Lower lobe of right lung (tissue), 2 donors: ENCODE results near the gene ATP10B. TPM values are rescaled to one million over a fixed set of nuclear protein-coding genes. Genes with fewer than 3 reads are reported as not detected.

Experiments
- ATAC-seq, 2 donors: fragments of 200-7000 bp; cut with Tn5 transposase; one replicate each; pipeline ENCODE4 v1.9.1; 2020 to 2022; ENCODE audit warnings: mild to moderate bottlenecking in 2 of 2, moderate library complexity in 2 of 2
- DNase-seq: peaks from one replicate; pipeline ENCODE4 v3.0.0-alpha.2; 2020
- H3K27ac ChIP-seq: fragments of 200-600 bp; one replicate; pipeline ENCODE4 v1.8.0; 2022
- H3K27me3 ChIP-seq: fragments of 200-600 bp; one replicate; pipeline ENCODE4 v1.8.0; 2022; ENCODE audit warnings: low read depth
- H3K36me3 ChIP-seq: fragments of 200-600 bp; one replicate; pipeline ENCODE4 v1.8.0; 2022; ENCODE audit warnings: mild to moderate bottlenecking
- H3K4me1 ChIP-seq: fragments of 200-600 bp; one replicate; pipeline ENCODE4 v1.8.0; 2022
- H3K4me3 ChIP-seq: fragments of 200-600 bp; one replicate; pipeline ENCODE4 v1.8.0; 2022; ENCODE audit warnings: mild to moderate bottlenecking
- H3K9me3 ChIP-seq: fragments of 200-600 bp; one replicate; pipeline ENCODE4 v1.8.0; 2022
- intact Hi-C: fragments of 100-400 bp; cut with DNase I; formaldehyde crosslinking; loops from one replicate; pipeline ENCODE4 v1.11.0; 2022
- total RNA-seq: library from RNA; stranded (reverse); fragmentation: NEBNext Ultra II Directional; extraction: Animal tissue kit (Norgen Biotek cat#: 25700); gene quantifications from one replicate; pipeline ENCODE4 v1.2.1, GENCODE V29; 2021
- TF ChIP-seq, protein P1 (sequence below): fragments of 200-600 bp; IDR thresholded peaks from one replicate; pipeline ENCODE4 v1.8.0; 2022; ENCODE audit warnings: antibody characterized with exemption, mild to moderate bottlenecking
- donor health status: DM: no; HTN: yes; CAD: no; lungs with severe emphysema.

The ATP10B gene
- total RNA-seq, 1 donor from 2014 or later = not detected

DNA sequence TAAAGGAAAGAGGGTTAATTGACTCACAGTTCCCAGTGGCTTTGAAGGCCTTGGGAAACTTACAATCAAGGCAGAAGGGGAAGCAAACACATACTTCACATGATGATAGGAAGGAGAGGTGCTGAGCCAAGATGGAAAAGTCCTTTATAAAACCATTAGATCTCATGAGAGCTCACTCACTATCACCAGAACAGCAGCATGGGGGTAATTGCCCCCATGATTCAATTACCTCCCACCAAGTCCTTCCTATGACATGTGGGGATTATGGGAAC lies 330.7 kb downstream of the ATP10B start:
- H3K27me3 ChIP-seq = no peaks in the 10 kb centered on the region
- intact Hi-C loops = no loop called here

DNA sequence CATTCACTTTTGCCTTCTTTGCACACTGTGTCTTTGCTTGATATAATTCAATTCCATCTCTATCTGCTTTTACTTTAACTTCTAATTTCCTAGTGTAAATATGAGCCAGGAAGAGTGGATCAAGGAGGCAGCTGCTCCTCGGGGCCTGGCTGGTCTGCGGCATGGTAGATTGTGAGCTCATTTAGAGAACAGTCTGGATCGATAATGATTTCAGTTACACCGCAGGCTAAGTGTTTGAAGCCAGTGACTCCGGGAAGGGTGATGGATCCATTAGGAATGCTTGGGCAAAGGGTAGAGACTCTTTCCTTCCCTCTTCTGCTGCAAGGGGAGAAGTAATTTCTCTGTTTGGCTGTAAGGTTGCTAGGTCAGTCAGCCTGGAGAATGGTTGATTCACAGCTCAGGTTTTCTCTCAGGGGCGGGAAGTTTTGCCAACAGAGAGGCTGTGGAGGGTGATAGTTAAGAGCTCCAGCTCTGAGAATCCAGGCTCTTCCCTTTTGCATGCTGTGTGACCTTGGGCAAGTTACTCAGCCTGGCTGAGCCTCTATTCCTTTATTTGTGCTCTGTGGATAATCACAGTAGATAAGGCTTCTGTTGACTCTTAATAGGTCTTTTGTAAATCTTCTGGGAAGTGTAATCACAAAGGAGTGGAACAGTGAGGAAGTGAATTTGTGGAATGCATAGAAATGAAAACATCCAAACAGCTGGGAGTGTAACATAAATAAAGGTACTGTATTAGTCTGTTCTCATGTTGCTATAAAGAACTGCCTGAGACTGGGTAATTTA lies 331.2 kb downstream of the ATP10B start:
- DNase-seq = no peak
- H3K36me3 ChIP-seq = no peaks in the 10 kb centered on the region
- no peaks in the 10 kb centered on the region for H3K27me3 ChIP-seq
- H3K9me3 ChIP-seq = no peaks in the 10 kb centered on the region
- no peak overlapping the region for H3K4me3 ChIP-seq
- TF ChIP-seq, protein P1, sequence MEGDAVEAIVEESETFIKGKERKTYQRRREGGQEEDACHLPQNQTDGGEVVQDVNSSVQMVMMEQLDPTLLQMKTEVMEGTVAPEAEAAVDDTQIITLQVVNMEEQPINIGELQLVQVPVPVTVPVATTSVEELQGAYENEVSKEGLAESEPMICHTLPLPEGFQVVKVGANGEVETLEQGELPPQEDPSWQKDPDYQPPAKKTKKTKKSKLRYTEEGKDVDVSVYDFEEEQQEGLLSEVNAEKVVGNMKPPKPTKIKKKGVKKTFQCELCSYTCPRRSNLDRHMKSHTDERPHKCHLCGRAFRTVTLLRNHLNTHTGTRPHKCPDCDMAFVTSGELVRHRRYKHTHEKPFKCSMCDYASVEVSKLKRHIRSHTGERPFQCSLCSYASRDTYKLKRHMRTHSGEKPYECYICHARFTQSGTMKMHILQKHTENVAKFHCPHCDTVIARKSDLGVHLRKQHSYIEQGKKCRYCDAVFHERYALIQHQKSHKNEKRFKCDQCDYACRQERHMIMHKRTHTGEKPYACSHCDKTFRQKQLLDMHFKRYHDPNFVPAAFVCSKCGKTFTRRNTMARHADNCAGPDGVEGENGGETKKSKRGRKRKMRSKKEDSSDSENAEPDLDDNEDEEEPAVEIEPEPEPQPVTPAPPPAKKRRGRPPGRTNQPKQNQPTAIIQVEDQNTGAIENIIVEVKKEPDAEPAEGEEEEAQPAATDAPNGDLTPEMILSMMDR = no peak
- intact Hi-C loops = no loop called here
- no peak for ATAC-seq
- H3K27ac ChIP-seq = no peak overlapping the region
- no peaks in the 10 kb centered on the region for H3K4me1 ChIP-seq

More for the DNA sequence above, 330.7 kb downstream of the ATP10B start:
- DNase-seq = no peak
- Histone ChIP-seq H3K36me3 (no peaks in the 10 kb centered on the region), H3K4me1 (no peaks in the 10 kb centered on the region), H3K4me3 (no peak overlapping the region), H3K27ac (no peak overlapping the region), H3K9me3 (no peaks in the 10 kb centered on the region)
- no peak for ATAC-seq
- TF ChIP-seq, protein P1 = no peak

DNA sequence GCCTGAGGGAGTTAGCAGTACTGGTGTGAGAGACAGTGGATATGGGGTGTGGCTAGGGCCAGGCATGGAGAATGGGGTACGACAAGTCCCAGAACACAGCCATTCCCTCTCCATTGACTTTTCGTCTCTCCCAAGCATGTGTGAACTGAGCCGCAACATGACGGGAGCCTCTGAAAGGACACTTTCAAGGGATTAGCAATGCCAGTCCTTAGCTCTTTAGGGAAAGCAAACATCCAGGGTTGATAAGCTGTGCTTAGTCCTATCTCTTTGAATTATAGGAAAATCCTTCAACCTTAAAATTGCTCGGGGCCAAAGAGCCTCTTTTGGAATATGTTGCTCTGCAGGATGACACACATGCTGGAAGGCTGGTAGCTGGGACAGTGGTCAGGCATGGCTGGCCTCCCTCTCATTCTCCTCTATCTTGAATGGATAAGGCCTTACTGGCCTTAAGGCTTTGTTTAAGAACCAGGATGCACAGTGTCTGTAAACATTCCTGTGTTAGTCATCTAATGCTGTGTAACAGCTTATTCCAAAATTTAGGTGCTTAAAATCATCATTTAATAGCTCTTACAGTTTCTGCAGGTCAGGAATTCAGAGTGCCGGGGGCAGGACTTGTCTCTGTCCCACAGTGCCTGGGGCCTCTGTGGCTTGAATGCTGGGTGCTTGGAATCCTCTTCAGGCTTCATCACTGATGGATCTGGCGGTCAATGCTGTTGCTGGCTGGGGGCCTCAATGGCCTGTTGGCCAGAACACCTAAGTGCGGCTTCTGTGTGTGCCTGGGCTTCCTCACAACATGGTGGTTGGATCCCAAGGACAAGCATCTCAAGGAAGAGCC lies 335.1 kb downstream of the ATP10B start:
- Histone ChIP-seq H3K4me3 (no peak overlapping the region), H3K27ac (no peak overlapping the region), H3K4me1 (no peaks in the 10 kb centered on the region), H3K27me3 (no peaks in the 10 kb centered on the region), H3K36me3 (no peaks in the 10 kb centered on the region), H3K9me3 (no peaks in the 10 kb centered on the region)
- TF ChIP-seq, protein P1 = no peak
- intact Hi-C loops = no loop called here
- ATAC-seq (no peak), DNase-seq (no peak)

DNA sequence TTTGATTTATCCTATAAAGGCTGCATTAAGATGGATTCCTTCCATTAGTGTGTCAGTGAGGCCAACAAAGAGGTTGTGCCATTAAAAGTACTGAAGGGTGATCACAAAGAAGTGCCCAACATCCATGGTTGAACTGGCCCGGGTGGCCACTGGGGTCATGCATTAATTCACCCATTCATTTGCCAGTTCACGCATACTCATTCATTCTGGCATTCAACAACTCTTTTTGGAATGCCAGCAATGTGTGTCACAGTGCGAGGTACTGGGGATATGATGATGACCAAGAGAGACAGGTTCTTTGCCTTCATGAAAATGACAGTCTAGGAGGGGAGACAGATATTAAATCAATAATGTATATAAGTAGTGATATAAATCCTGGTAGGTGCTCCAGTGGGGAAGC lies 337.1 kb downstream of the ATP10B start:
- Histone ChIP-seq H3K27me3 (no peaks in the 10 kb centered on the region), H3K9me3 (no peaks in the 10 kb centered on the region), H3K4me3 (no peak overlapping the region), H3K27ac (no peak overlapping the region), H3K4me1 (no peaks in the 10 kb centered on the region), H3K36me3 (no peaks in the 10 kb centered on the region)
- intact Hi-C loops = no loop called here
- TF ChIP-seq, protein P1 = no peak
- DNase-seq (no peak), ATAC-seq (no peak)

DNA sequence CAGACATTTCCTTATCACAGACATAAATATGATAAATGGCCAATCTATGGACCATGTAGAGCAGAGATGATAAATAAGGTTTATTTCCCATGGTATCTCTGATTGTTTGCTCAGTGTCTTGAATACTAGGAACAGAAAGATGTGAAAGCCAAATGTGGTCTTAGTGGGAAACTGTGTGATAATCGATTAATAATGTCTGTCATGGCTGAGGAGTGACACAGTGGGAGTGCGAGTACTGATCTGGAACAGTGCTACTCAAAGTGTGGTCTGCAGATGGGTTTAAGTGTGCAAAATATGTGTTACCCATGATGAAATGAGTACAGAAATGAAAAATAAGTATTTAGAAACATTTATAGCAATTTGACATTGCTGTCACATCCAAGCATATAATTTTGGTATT lies 337.8 kb downstream of the ATP10B start:
- DNase-seq = no peak
- TF ChIP-seq, protein P1 = no peak
- Histone ChIP-seq H3K4me1 (no peaks in the 10 kb centered on the region), H3K4me3 (no peak overlapping the region), H3K9me3 (no peaks in the 10 kb centered on the region), H3K27me3 (no peaks in the 10 kb centered on the region), H3K27ac (no peak overlapping the region), H3K36me3 (no peaks in the 10 kb centered on the region)
- intact Hi-C loops = no loop called here
- no peak for ATAC-seq
